CD4-positive, alpha-beta T cell treated with Interleukin-12 subunit alpha and Interleukin-12 subunit beta, for 1 hour (primary cell): ENCODE measurements around the gene TTC13.

Source experiments
- DNase-seq: peaks from one replicate; pipeline ENCODE4 v3.0.0-alpha.2; 2020

Gene TTC13

DNA sequence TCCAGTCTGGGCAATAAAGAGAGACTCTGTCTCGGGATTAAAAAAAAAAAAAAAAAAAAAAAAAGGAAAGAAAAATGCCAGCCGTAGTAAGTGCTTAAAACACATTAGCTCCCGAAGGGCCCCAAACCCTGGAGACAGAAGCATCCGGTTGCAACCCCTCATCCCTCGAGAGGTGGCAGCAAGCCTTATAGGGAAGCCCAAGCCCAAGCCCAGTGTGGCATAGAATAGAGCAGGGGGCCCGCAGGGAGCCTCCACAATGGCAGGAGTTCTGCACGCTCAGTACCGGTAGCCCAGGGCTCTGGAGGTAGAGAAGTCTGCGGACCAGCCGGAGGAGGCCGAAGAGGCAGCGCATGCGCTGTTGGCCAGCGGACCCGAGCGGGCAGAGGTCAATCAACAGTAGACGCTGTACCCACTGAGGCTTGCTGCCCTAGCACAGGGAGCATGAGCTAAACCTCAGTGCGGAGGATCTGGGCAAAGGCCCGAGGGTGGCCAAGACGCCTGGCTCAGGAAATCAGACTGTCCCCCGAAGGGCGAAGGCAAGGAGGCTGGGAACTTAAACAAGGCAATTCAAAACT lies 76.2 kb downstream of the TTC13 start:
- no peak for DNase-seq

DNA sequence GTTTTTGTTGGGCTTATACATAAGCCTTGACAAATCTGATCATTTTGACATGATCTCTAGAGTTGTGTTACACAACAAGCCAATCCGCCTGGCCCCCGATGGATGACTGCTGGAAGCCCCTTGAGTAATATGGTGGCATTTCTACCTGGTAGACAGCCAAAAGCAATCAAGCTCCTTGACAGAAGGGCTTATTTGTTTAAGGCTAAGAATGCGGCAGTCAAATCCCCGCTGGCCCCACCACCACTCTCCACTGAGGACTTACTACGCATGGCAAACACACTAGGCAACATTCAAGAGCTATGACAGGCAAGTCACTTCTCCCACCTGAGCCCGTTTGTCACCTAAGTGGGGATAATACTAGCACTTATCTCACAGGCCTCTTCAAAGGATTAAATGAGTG lies 77.0 kb downstream of the TTC13 start:
- no peak for DNase-seq

DNA sequence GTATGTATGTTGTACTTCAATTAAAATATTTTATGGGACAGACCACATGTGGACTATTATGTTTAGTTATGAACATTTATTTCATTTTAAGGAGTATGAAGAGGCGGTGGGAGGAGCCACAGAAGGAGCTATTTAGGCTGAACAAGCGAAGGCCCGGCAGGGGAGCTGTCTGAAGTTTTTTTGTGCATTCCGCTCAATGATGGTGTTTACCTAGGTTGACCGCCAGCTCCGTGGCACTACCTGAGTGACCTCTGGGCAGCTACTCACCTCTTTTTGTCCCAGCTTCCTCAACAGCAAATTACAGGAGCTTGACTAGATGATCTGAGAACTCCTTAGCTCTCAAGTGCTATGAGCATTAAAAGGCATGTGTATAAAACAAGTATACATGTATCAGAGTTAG lies 77.7 kb downstream of the TTC13 start:
- no peak for DNase-seq

DNA sequence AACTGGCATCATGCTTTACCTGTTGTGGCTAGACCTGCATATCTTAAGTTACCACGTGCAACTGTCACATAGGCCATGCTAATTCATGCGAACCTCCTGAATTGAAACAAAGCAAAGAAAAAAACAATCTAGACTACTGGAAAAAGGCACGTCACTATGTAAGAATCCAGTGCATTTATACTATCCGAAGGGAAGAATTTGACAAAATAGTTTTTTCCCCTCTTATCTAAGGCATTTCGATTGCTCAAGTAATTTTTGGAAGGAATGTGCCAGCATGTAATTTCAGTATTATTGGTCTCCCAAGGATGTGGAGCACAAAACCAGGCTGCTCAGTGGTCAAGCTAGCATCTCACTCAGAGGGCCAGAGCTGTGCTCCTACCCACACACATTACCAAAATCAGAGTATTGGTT lies 78.8 kb downstream of the TTC13 start:
- DNase-seq = no peak

DNA sequence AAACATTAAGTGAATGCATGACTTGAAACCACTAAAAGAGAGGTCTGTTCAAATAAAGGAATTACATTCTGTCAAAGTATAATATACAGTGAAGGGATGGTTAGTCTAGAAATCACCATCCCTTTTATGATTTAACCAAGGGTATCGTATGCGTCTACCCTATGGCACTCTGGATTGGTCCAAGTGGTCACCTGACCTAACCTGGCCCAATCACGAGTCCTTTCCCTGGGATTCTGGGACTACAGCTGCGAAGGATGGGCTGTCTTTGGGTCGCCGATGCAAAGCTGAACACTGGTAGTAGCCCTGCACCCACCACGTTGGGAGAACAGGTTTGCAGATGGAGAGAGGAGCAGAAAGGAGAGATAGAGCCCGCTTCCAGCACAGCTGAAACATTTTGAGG lies 79.9 kb downstream of the TTC13 start:
- no peak for DNase-seq

DNA sequence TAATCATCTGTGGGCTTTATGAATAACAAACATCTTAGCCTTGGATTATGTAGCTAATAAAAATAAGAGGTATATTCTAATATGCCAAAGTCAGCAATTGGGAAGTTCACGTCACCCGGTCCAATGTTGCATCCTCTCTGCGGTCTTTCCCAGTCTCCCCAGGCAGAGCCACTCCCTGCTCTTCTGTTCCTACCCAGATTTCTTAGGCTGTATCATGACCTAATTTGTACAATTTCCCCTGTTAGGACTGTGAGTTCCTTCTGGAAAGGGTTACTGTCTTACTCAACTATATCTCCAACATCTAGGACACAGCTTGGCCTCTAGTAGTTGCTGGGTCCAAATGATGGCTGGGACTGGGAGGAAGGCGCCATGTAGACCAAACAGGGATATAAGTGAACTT lies 80.5 kb downstream of the TTC13 start:
- no peak for DNase-seq

DNA sequence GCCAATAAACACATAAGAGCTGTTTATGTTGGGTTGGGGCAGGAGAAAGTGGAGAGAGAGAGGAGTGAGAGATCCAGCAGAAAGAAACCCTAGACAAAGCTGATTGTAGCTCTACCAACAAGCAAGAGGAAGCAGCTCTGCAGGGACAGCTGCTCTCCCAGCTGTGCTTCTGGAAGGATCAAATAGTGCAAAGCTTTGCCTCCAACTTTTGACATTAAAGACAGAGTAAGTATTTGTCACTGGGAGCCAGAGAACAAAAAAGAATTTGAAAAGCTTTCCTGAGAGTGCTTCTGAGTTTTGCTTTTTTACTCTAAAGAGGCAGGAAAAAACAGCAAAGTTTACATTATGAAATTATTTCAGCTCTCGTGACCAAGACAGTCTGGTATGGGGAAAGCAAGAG lies 81.9 kb downstream of the TTC13 start:
- no peak for DNase-seq

DNA sequence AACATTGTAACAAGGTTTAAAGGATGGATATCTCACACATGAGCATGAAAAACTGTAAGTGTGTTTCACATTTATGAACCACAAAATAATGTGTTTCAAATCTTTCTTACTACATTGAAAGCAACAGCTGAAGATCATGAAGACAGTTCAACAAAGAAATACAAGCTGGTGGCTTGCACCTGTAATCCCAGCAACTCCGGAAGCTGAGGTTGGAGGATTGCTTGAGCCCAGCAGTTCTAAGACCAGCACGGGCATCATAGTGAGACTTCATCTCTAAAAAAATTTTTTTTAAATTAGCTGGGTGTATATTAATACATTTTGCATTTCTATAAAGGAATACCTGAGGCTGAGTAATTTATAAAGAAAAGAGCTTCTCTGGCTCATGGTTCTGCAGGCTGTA lies 83.2 kb downstream of the TTC13 start:
- DNase-seq = no peak

DNA sequence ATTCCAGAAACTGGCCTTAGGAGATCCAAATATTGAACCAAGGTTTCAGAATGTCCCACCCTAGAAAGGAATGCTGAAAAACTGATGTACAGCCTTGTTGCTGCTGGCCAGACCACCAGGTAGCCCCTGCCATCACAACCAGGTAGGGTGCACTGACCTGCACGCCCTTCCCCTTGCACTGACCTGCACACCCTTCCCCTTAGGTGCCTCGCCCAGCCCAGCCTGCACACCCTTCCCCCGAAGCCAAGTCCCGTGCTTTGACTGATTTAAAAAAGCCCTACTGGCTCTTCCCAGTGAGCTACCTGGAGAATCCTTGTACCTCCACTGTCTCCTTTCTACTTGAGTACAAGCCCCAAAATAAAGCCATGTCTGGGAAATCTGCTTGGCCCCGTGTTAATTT lies 84.0 kb downstream of the TTC13 start:
- DNase-seq = no peak

DNA sequence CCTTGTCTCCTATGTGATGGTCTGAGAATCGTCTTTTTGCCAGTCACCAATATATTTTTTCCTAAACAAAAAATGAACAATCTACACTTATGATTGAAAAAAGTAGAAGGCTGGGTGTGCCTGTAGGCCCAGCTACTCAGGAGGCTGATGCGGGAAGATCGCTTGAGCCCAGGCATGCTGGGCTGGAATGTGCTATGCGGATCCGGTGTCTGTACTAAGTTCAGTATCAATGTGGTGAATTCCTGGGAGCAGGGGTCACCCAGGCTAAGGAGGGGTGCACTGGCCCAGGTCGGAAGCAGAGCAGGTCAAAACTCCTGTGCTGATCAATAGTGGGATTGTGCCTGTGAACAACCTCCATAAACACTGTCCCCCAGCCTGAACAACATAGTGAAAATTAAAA lies 84.6 kb downstream of the TTC13 start:
- no peak for DNase-seq

DNA sequence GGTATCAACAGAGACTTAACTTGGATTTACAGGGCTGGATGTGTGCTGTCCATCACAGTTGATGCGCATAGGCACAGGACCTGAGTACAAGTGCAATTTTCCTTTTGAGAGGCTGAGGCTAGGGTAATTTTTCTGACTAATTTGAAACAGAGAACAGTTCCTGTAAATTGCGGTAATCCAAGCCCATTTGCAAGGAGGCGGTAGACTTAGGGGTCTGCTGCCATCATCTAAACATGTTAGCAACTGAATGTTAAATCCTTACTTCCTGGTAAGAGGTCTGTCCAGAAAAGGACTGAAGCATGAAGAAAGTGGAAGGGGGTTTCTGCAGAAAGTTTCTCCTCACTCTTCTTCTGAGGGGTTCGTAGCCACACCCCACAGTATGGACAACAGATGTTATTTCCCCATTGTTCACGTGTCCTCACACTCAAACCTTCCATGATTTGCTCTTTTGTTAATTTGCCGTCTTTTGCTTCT lies 86.6 kb downstream of the TTC13 start:
- no peak for DNase-seq

DNA sequence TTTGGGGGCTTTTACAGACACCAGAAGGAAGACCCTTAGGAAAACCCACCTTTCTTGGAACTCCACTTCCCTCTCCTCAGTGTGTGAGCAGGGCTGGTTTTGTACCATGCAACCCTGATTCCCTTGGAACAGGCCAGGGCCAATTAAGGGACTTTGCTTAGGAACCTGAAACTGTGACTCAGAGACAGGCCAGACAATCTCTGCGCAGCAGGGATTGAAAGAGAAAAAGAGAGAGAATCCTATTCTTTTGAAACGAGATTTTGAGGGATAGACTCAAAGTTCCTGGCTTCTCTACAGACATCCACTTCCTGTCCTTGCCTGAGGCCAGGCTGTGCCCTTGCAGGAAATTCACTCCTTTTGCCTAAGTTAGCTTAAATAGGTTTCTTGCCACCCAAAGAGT lies 87.2 kb downstream of the TTC13 start:
- DNase-seq = no peak

DNA sequence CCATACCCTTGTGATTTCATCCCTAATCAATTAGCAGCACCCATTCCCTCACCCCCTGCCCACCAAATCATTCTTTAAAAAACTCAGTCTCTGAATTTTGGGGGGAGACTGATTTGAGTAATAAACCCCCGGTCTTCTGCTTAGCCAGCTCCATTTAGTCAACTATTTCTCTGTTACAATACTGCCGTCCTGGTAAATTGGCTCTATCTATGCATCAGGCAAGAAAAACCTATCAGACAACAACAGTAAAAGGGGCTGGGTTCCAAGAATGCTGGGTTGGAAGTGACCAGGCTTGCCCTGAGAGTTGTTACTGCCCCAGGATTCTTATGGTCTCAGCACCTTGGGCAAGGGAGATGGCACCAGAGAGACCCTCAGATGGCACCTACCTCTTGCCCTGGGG lies 94.0 kb downstream of the TTC13 start:
- no peak for DNase-seq

DNA sequence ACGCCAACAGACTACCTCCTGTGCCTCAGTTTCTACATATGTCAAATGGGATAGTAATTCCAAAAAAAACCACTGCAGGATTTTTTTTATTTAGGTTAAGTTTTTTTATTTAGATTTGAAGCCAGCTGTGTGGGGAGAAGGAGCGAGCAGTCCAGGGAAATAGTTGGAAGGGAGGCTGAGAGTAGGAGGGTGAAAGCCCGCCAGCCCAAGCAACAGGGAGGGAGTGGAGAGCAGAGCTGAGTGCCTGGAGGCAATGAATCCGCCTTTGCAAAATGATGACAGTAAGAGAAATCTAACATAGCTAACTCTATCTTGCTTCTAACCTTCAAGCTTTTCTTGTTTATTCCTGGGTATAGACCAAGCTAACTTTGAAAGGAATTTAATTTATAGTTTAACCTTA lies 94.7 kb downstream of the TTC13 start:
- DNase-seq = no peak

DNA sequence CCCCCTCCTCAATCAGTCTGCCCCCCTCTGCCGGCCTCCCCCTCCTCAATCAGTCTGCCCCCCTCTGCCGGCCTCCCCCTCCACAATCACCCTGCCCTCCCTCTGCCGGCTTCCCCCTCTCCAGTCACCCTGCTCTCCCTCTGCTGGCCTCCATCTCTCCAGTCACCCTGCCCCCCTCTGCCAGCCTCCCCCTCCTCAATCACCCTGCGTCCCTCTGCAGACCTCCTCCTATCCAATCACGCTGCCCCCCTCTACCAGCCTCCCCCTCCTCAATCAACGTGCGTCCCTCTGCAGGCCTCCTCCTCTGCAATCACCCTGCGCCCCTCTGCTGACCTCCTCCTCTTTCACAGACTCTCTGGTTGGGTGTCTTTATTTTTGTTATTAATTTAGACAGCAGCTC lies 98.9 kb downstream of the TTC13 start:
- no peak for DNase-seq

DNA sequence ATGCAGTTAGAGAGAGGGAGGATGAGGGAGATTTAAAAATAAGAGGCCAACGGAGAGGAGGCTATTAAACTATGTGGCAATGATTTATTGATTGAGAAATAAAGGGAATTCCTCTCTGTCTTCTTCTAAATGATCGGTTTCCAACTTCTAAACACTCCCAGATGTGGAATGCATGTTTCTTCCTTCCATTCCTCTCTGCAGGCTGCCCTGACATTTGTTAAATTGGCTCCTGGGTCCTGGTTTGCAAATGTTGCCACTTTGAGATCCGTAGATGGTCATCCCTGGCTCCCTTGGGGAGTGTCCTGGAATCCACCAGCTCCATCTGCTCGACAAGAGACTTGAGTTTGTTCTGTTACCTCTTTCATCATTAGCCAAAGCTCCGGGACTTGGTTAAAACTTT lies 100.1 kb downstream of the TTC13 start:
- no peak for DNase-seq

DNA sequence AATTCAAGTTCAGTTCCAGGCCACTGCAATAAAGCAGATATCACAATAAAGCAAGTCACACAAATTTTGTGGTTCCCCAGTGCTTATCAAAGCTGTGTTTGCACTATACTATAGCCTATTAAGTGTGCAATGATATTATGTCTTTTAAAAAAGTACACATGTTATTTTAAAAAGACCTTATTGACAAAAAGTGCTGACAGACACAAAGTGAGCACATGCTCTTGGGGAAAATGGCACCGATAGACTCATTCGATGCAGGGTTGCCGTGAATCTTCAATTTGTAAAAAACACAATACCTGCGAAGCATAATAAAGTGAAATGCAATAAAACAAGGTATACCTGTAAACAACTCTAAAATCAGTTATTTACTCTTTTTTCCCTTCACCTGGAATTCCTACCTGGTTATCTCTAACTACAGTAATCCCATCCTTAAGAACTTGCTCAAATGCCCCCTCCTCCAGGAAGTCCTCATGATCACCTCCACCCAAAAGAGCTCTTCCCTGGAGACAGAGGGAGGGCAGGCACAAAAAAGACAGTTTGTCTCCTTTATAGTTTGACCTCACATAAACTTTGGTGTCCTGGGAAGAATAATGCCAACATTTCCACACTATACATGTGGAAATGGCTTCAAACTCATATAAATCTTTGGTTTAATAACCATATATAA lies 100.6 kb downstream of the TTC13 start:
- DNase-seq = no peak

DNA sequence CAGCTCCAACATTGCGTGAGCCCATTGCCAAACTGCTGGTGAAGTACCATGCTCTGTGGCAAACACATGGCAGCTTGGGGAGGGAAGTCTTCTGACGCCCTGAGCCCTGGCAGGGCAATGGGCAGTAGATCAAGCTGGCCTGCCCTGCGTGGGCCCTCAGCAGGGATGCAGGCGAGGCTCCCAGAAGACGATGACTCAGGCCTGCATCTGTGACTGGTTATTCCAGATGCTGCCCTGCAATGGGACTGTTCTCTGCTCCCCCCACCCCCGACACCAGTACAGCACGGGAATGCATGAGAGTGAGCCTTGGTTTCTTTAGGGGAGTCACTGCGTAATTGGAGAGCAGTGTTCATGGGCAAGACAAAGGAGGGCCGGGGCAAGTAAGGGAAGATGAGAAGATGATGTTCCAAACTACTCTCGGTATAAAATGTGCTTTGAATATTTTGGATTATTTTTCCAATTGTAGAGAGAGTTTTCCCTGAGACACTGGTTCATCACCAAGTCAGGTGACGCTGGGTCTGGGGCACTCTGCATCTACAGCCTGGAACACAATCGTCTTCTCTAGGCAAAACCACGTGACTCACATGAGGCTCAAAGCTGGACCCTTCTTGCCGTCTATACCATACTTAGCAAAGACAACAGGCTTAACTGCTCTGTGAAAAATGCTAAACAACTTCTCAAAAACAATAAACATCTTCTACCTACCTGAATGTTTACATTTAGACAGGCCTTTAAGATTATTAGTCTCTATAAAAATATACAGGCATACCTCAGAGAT lies 101.3 kb downstream of the TTC13 start:
- no peak for DNase-seq

DNA sequence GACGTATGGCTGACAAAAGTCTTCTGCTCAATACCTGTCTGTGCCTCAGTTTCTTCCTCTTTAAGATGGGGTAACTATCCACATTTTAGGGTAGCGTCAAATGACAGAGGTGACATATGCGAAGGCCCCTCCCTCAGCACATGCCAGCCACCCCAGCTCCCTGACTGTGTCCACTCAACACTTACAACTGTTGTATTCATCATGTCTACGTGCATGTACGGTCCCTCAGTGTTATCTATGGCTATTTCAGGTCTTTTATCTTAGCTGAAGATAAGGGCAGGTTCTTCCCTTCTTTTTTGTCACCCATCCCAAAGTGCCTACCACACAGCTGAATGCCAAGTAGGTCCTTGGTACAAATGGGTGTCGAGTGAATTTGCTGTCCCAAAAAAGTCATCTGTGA lies 102.0 kb downstream of the TTC13 start:
- DNase-seq = no peak

DNA sequence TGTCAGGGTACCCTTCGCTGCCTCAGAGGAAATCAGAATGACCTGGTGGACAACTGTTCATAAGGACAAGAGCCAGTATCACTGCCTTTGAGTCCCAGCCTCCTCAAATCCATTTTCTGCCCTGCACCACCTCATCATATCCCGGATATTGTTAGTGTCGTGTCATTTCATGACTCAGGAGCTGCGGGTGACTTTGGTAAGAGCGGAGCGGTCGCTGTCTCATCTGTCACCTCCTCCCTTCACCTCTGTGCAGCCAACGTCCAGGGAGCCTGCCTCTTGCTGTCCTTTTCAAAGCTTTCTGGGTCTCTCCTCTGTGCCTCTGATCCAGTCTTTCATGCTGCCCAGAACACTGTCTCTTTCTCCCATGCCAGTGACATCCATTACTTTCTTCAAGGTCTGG lies 103.3 kb downstream of the TTC13 start:
- DNase-seq = no peak

DNA sequence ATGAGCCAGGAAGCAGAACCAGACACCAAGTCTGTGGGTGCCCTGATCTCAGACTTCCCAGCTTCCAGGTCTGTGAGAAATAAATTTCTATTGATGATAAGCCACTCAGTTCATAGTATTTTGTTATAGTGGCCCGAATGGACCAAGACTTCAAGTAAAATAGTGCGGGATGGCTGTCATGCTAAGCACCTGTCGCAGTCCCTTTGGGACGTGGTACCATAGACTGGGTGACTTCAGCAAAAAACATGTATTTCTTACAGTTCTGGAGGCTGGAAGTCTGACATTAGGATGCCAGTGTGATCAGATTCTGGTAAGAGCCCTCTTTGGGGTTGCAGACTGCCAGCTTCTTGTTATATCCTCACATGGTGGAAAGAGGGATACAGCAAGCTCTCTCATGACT lies 107.7 kb downstream of the TTC13 start:
- no peak for DNase-seq

DNA sequence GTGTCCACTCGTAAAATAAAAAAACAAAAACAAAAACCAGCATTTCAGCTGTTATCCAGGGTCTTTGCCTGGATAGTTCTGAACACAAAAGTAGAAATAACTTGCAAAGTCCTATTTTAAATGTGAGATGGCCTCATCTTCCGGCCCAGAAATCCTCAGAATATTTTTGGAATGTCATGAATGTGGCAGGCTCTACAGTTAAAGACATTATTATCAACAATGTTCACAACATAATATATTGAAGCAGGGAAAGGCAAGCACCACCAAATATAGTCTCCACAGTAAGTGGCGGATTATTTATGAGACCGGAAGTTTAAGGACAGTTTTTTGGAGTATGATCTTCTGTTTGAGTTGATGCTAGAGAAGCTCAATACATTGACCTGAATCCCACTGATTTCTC lies 109.2 kb downstream of the TTC13 start:
- DNase-seq = no peak

DNA sequence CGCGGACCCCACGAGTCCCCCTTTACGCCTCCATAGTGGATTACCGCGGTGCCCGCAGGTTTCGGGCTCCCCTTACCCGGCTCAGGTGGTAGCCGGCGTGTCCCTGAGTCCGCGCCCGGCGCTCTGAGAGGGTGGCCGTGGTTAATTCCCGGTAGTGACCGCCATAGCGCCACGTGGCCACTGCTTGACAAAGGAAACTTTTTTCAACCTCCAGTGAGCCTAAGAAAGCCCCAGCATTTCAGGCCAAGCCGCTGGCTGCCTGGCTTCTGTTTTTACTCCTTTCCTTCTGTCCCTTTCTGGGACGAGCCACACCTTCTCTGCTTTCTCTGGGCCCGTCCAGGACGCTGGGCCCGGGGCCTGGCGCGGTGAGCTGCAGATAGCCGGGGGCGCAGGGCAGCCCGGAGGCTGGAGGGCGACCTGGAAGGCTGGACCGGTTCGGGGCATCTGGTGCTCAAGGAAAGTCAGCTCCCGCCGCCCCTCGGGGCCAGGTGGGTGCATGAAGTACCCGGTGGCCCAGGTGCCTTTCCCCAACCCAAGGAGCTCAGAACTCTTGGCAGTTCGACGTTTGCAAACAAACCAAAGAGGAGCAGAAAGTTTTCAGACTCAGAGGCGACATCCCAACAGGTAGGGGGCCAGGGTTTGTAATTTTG lies 109.8 kb downstream of the TTC13 start:
- no peak for DNase-seq
